Prostate gland (tissue), 2 donors: ENCODE data around the gene ACVR1C. TPM values are rescaled to one million over a fixed set of nuclear protein-coding genes. Genes with fewer than 3 reads are reported as not detected.

Experiments
- DNase-seq: peaks from one replicate; pipeline ENCODE4 v3.0.0-alpha.2; 2019; ENCODE audit warnings: low spot score
- H3K27ac ChIP-seq, 2 donors: fragments of 200-600 bp; sonication (generic); 2 replicates each; pipeline ENCODE4 v1.5.1; 2017 to 2019
- H3K27me3 ChIP-seq: fragments of 200-600 bp; sonication (generic); replicated peaks from 2 replicates; pipeline ENCODE4 v1.5.1; 2019; ENCODE audit not compliant: insufficient read depth
- H3K36me3 ChIP-seq, 2 donors: fragments of 200-600 bp; sonication (generic); 1 replicate in 1 of 2; 2 replicates in 1 of 2; pipeline versions ENCODE4 v1.5.1 to v1.8.1; 2017 to 2019
- H3K4me1 ChIP-seq: fragments of 200-600 bp; sonication (generic); replicated peaks from 2 replicates; pipeline ENCODE4 v1.5.1; 2019
- H3K4me3 ChIP-seq, 2 donors: fragments of 200-600 bp; sonication (generic); 2 replicates each; pipeline ENCODE4 v1.5.1; 2017 to 2019
- H3K9me3 ChIP-seq: fragments of 200-600 bp; sonication (generic); 2 replicates; pipeline ENCODE4 v1.5.1; 2017
- CTCF ChIP-seq, 4 experiments: fragments of 200-600 bp in 2 of 4; fragments of 450-650 bp in 2 of 4; sonication (generic) in 2 of 4; IDR thresholded peaks; 1 replicate in 3 of 4; 2 replicates in 1 of 4; pipeline ENCODE4 v1.5.1; 2016 to 2019; ENCODE audit warnings: antibody characterized with exemption in 4 of 4, mild to moderate bottlenecking in 2 of 4, moderate library complexity in 2 of 4
- POLR2A ChIP-seq: fragments of 450-650 bp; IDR thresholded peaks from one replicate; pipeline ENCODE4 v1.6.1; 2016; ENCODE audit warnings: antibody characterized with exemption, mild to moderate bottlenecking
- POLR2AphosphoS5 ChIP-seq: sonication (generic); formaldehyde crosslinking; IDR thresholded peaks from one replicate; pipeline ENCODE4 v1.6.1; 2017; ENCODE audit warnings: antibody characterized with exemption
- WGBS: methylation state at CpG from one replicate; pipeline ENCODE4 v1.1.5; 2018; 5-methylcytosine and 5-hydroxymethylcytosine counted together
- intact Hi-C: fragments of 100-400 bp; cut with DNase I; formaldehyde crosslinking; loops from one replicate; pipeline ENCODE4 v1.14.2; 2022
- total RNA-seq, 2 donors: library from RNA; depleted of rRNA; stranded (reverse); fragments of >200 nt; gene quantifications; one replicate each; pipeline ENCODE4 v1.1.0, GENCODE V29; 2016

The ACVR1C gene
- total RNA-seq, 2 donors from 2014 or later, result 0.09 to 2.0 TPM

- no peaks in the 10 kb centered on the region for H3K27me3 ChIP-seq
- no peaks in the 10 kb centered on the region for H3K36me3 ChIP-seq
- no peaks in the 10 kb centered on the region for H3K9me3 ChIP-seq
- no peaks in the 10 kb centered on the region for H3K4me1 ChIP-seq
- TF ChIP-seq POLR2A, result no peak
- TF ChIP-seq POLR2AphosphoS5, result no peak
- no peak for TF ChIP-seq CTCF (IDR thresholded peaks at IDR 0.05)
- no peak overlapping the region for H3K4me3 ChIP-seq
- intact Hi-C loops, result no loop called here
- H3K27ac ChIP-seq, result no peak overlapping the region
- DNase-seq, result no peak
- WGBS, result 77% methylated on average over 5 of the region's 5 CpGs
These were observed 63.1 kb downstream of the ACVR1C start for GRCh38 chr2:157565550-157565949.

GRCh38 chr2:157559890-157560289 lies 68.8 kb downstream of the ACVR1C start:
- Histone ChIP-seq H3K4me1 (no peaks in the 10 kb centered on the region), H3K27ac (no peak overlapping the region), H3K36me3 (no peaks in the 10 kb centered on the region), H3K9me3 (no peaks in the 10 kb centered on the region), H3K27me3 (no peaks in the 10 kb centered on the region), H3K4me3 (no peak overlapping the region)
- TF ChIP-seq POLR2AphosphoS5 (no peak), POLR2A (no peak), CTCF (IDR thresholded peaks at IDR 0.05) (no peak)
- 83% methylated on average over 2 of the region's 2 CpGs for WGBS
- intact Hi-C loops, result no loop called here
- no peak for DNase-seq

GRCh38 chr2:157559461-157559860 lies 69.2 kb downstream of the ACVR1C start:
- Histone ChIP-seq H3K27me3 (no peaks in the 10 kb centered on the region), H3K9me3 (no peaks in the 10 kb centered on the region), H3K36me3 (no peaks in the 10 kb centered on the region), H3K4me1 (no peaks in the 10 kb centered on the region), H3K27ac (no peak overlapping the region), H3K4me3 (no peak overlapping the region)
- no peak for DNase-seq
- intact Hi-C loops, result no loop called here
- WGBS, result 38% methylated on average over 3 of the region's 3 CpGs
- no peak for TF ChIP-seq CTCF (IDR thresholded peaks at IDR 0.05)

- no peak overlapping the region for H3K27ac ChIP-seq
- TF ChIP-seq POLR2A (no peak), CTCF (IDR thresholded peaks at IDR 0.05) (no peak), POLR2AphosphoS5 (no peak)
- WGBS, result 35% methylated on average over 3 of the region's 3 CpGs
- no peak for DNase-seq
- H3K9me3 ChIP-seq, result no peaks in the 10 kb centered on the region
- no peaks in the 10 kb centered on the region for H3K27me3 ChIP-seq
- H3K4me1 ChIP-seq, result no peaks in the 10 kb centered on the region
- H3K36me3 ChIP-seq, result no peaks in the 10 kb centered on the region
- H3K4me3 ChIP-seq, result no peak overlapping the region
- intact Hi-C loops, result no loop called here
These were observed 69.6 kb downstream of the ACVR1C start for GRCh38 chr2:157559061-157559460.

- Histone ChIP-seq H3K4me1 (no peaks in the 10 kb centered on the region), H3K4me3 (no peak overlapping the region), H3K27ac (no peak overlapping the region), H3K36me3 (no peaks in the 10 kb centered on the region), H3K9me3 (no peaks in the 10 kb centered on the region), H3K27me3 (no peaks in the 10 kb centered on the region)
- DNase-seq, result no peak
- TF ChIP-seq CTCF (IDR thresholded peaks at IDR 0.05) (no peak), POLR2A (no peak), POLR2AphosphoS5 (no peak)
- 95% methylated on average over 1 of the region's 1 CpG for WGBS
- intact Hi-C loops, result no loop called here
These were observed 70.9 kb downstream of the ACVR1C start for GRCh38 chr2:157557770-157558169.
